CD4-positive, alpha-beta T cell (primary cell): ENCODE results near the gene KLHL36. TPM values are rescaled to one million over a fixed set of nuclear protein-coding genes. Genes with fewer than 3 reads are reported as not detected.

ENCODE experiments used
- ATAC-seq: fragments of 200-7000 bp; cut with Tn5 transposase; one replicate; pipeline ENCODE4 v1.10.0; 2022; ENCODE audit warnings: mild to moderate bottlenecking; ENCODE audit not compliant: poor library complexity
- CTCF ChIA-PET: fragments of 350-600 bp; sonication (Branson Sonifier 250); formaldehyde crosslinking; loops from one replicate; lab custom pipeline; 2021; ENCODE audit warnings: antibody characterized with exemption, inconsistent platforms; lab: Charles Lee
- POLR2A ChIA-PET: fragments of 350-600 bp; sonication (Branson Sonifier 250); formaldehyde crosslinking; loops from one replicate; lab custom pipeline; 2021; ENCODE audit warnings: antibody characterized with exemption, inconsistent platforms; lab: Charles Lee
- DNase-seq, 14 experiments: peaks; one replicate each; pipeline ENCODE4 v3.0.0-alpha.2; 2013 to 2020; ENCODE audit warnings: mixed read lengths in 2 of 14
- H3K27ac ChIP-seq, 2 donors: one replicate each; pipeline versions ENCODE4 v1.5.1 to v1.7.0; 2013; ENCODE audit warnings: low read length in 2 of 2, low read depth in 1 of 2, mild to moderate bottlenecking in 1 of 2
- H3K27me3 ChIP-seq, 2 experiments: 1 replicate in 1 of 2; 2 replicates in 1 of 2; pipeline versions ENCODE4 v1.6.1 to v1.7.0; 2013; ENCODE audit warnings: low read length in 2 of 2, control low read depth in 1 of 2, mild to moderate bottlenecking in 1 of 2, moderate library complexity in 1 of 2; ENCODE audit not compliant: insufficient read depth in 2 of 2, control insufficient read depth in 1 of 2
- H3K36me3 ChIP-seq: one replicate; pipeline ENCODE4 v1.6.1; 2013; ENCODE audit warnings: low read length, control low read depth; ENCODE audit not compliant: insufficient read depth
- H3K4me1 ChIP-seq: one replicate; pipeline ENCODE4 v1.6.1; 2013; ENCODE audit warnings: low read length, control low read depth; ENCODE audit not compliant: insufficient read depth
- H3K4me3 ChIP-seq: one replicate; pipeline ENCODE4 v1.5.1; 2013; ENCODE audit warnings: mild to moderate bottlenecking, low read length, moderate library complexity
- H3K9me3 ChIP-seq, 2 experiments: 1 replicate in 1 of 2; 2 replicates in 1 of 2; pipeline versions ENCODE4 v1.6.1 to v1.7.0; 2013; ENCODE audit warnings: low read length in 2 of 2, mild to moderate bottlenecking in 2 of 2, control low read depth in 1 of 2, moderate library complexity in 1 of 2; ENCODE audit not compliant: control insufficient read depth in 1 of 2, insufficient read depth in 1 of 2
- H3K27ac Mint-ChIP-seq: one replicate; pipeline ENCODE4 v1.8.0; 2020; ENCODE audit warnings: mixed read lengths
- H3K27me3 Mint-ChIP-seq: one replicate; pipeline ENCODE4 v1.8.0; 2021; ENCODE audit warnings: mixed read lengths
- H3K36me3 Mint-ChIP-seq: one replicate; pipeline ENCODE4 v1.8.0; 2021; ENCODE audit warnings: low read depth, mixed read lengths
- H3K4me1 Mint-ChIP-seq: one replicate; pipeline ENCODE4 v1.8.0; 2021; ENCODE audit warnings: low read depth, mixed read lengths
- H3K4me3 Mint-ChIP-seq: one replicate; pipeline ENCODE4 v1.8.0; 2020; ENCODE audit warnings: mild to moderate bottlenecking, mixed read lengths
- H3K9me3 Mint-ChIP-seq: one replicate; pipeline ENCODE4 v1.8.0; 2020; ENCODE audit warnings: mixed read lengths
- intact Hi-C, 2 experiments: fragments of 100-400 bp; cut with DNase I in 1 of 2; cut with micrococcal nuclease in 1 of 2; formaldehyde crosslinking; loops; one replicate each; pipeline versions ENCODE4 v1.15.1 to v1.9.0; 2023 to 2025; cut with DNase I, micrococcal nuclease
- total RNA-seq, 174 experiments: library from RNA in 2 of 174; stranded (reverse) in 2 of 174; gene quantifications; one replicate each; pipeline ENCODE4 v1.2.3 and lab custom pipeline; 2021 to 2026
- TF ChIP-seq, protein P1 (sequence below): fragments of 200-600 bp; IDR thresholded peaks from one replicate; pipeline ENCODE4 v1.8.0; 2022; ENCODE audit warnings: antibody characterized with exemption, mild to moderate bottlenecking

The KLHL36 gene
- total RNA-seq, 2 experiments from 2014 or later: 76.6 to 78.6 TPM

DNA sequence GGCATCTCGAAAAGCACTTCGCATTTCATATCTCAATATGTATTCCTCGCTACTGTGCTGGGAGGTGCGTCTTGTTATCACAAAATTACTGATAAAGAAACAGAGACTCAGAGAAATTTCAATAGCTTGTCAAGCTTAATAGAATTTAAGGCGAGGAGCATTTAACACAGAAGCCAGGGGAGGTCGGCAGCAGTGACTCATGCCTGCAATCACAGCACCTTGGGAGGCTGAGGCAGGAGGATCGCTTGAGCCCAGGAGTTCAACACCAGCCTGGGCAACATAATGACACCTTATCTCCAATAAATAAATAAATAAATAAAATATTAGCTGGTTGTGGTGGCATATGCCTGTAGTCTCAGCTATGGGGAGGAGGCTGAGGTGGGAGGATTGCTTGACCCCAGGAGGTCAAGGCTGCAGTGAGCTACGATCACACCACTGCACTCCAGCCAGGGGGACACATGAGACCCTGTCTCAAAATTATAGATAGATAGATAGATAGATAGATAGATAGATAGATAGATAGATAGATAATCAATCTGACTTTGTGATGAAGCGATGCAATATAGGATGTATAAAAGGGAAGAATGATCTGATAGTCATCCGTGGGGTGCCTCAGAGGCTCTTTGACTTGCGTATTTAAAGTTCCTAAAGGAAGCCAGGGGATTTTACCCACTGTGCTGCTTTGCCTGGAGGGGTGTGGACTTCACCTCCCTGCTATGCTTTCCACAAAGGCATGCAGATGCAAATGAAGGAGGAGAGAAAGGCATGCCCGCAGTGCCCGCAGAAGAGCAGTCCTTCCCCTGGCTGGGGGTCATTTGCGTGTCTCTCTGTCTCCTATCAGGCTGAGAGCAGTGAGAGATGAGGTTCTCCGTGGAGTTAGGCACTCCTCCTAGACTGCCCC lies 35.6 kb downstream of the KLHL36 start:
- ATAC-seq (no peak), DNase-seq (no peak)
- no peaks in the 10 kb centered on the region for H3K4me1 Mint-ChIP-seq
- TF ChIP-seq, protein P1, sequence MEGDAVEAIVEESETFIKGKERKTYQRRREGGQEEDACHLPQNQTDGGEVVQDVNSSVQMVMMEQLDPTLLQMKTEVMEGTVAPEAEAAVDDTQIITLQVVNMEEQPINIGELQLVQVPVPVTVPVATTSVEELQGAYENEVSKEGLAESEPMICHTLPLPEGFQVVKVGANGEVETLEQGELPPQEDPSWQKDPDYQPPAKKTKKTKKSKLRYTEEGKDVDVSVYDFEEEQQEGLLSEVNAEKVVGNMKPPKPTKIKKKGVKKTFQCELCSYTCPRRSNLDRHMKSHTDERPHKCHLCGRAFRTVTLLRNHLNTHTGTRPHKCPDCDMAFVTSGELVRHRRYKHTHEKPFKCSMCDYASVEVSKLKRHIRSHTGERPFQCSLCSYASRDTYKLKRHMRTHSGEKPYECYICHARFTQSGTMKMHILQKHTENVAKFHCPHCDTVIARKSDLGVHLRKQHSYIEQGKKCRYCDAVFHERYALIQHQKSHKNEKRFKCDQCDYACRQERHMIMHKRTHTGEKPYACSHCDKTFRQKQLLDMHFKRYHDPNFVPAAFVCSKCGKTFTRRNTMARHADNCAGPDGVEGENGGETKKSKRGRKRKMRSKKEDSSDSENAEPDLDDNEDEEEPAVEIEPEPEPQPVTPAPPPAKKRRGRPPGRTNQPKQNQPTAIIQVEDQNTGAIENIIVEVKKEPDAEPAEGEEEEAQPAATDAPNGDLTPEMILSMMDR: no peak
- H3K27ac Mint-ChIP-seq: no peak overlapping the region
- no peak overlapping the region for H3K4me3 Mint-ChIP-seq
- Histone ChIP-seq H3K36me3 (no peaks in the 10 kb centered on the region), H3K4me1 (no peaks in the 10 kb centered on the region), H3K9me3 (no peaks in the 10 kb centered on the region), H3K27ac (no peak overlapping the region), H3K27me3 (peaks cover 0 to 9% of the 10 kb centered on the region in 2 experiments), H3K4me3 (no peak overlapping the region)
- intact Hi-C loops: no loop called here
- ChIA-PET CTCF (interaction anchor here (0.8 to 2.7 kb wide), 2 partner anchors 12 kb away, joined by 3 to 7 read pairs; no protein-coding TSS in a partner anchor), POLR2A (interaction anchor here (1.5 kb wide), 1 partner anchor 17 kb away, joined by 4 read pairs; no protein-coding TSS in a partner anchor)
- no peaks in the 10 kb centered on the region for H3K27me3 Mint-ChIP-seq
- H3K36me3 Mint-ChIP-seq: no peaks in the 10 kb centered on the region
- no peaks in the 10 kb centered on the region for H3K9me3 Mint-ChIP-seq

DNA sequence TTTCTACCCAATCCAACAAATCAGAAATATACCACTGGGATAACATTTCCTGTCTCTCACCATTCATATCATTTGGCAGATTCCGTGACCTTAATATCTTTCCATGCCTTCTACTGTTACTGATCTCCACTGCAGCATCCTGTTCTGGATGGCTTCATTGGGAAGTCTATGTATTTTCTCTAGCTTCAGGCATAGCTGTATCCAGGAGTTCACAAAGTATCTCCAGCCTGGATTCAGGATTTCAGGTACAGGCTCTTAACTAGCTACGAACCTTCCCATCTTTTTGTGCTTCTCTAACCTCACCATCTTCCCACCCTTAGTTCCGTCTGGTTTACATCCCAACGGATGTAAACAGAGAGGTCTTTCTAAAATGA lies 36.3 kb downstream of the KLHL36 start:
- no peak for DNase-seq
- Histone ChIP-seq H3K9me3 (no peaks in the 10 kb centered on the region), H3K27ac (no peak overlapping the region), H3K36me3 (no peaks in the 10 kb centered on the region), H3K27me3 (peaks cover 0 to 9% of the 10 kb centered on the region in 2 experiments), H3K4me3 (no peak overlapping the region), H3K4me1 (no peaks in the 10 kb centered on the region)
- POLR2A ChIA-PET: interaction anchor here (1.5 kb wide), 1 partner anchor 16 kb away, joined by 4 read pairs; no protein-coding TSS in a partner anchor
- Mint-ChIP-seq H3K27me3 (no peaks in the 10 kb centered on the region), H3K36me3 (no peaks in the 10 kb centered on the region), H3K27ac (no peak overlapping the region), H3K9me3 (no peaks in the 10 kb centered on the region), H3K4me3 (no peak overlapping the region), H3K4me1 (no peaks in the 10 kb centered on the region)
- CTCF ChIA-PET: interaction anchor here (2.7 kb wide), 1 partner anchor 12 kb away, joined by 7 read pairs; no protein-coding TSS in a partner anchor
- no peak for ATAC-seq
- intact Hi-C loops: no loop called here
- TF ChIP-seq, protein P1: no peak

DNA sequence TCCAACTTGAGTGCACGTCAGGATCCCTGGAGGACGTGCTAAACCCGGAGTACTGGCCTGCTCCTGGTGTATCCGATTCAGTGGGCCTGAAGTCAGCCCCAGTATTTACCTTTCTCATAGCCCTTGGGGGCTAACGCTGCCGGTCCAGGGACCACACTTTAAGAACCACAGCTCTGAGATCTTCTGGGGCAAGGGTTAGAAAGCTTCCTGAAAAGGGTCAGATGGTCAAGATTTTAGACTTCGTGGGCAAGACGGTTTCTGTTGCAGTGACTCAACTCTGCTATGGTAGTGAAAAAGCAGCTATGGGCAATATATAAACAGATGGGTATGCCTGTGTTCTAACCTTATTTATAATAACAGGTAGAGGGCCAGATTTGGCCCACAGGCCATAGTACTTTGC lies 36.9 kb downstream of the KLHL36 start:
- Histone ChIP-seq H3K4me1 (no peaks in the 10 kb centered on the region), H3K36me3 (no peaks in the 10 kb centered on the region), H3K27ac (no peak overlapping the region), H3K4me3 (no peak overlapping the region), H3K27me3 (peaks cover 0 to 7% of the 10 kb centered on the region in 2 experiments), H3K9me3 (no peaks in the 10 kb centered on the region)
- H3K36me3 Mint-ChIP-seq: no peaks in the 10 kb centered on the region
- intact Hi-C loops: no loop called here
- no peaks in the 10 kb centered on the region for H3K27me3 Mint-ChIP-seq
- ChIA-PET CTCF (interaction anchor here (1.2 to 2.7 kb wide), 2 partner anchors 13 to 41 kb away, joined by 3 to 7 read pairs; no protein-coding TSS in a partner anchor), POLR2A (interaction anchor here (1.5 kb wide), 1 partner anchor 16 kb away, joined by 4 read pairs; no protein-coding TSS in a partner anchor)
- ATAC-seq: no peak
- H3K4me3 Mint-ChIP-seq: no peak overlapping the region
- TF ChIP-seq, protein P1: no peak
- H3K27ac Mint-ChIP-seq: no peak overlapping the region
- H3K4me1 Mint-ChIP-seq: no peaks in the 10 kb centered on the region
- no peak for DNase-seq
- no peaks in the 10 kb centered on the region for H3K9me3 Mint-ChIP-seq
